ENCODE measurements around the gene TICRR. TPM values are rescaled to one million over a fixed set of nuclear protein-coding genes. Genes with fewer than 3 reads are reported as not detected.

The TICRR gene
- total RNA-seq, 1 donor from 2014 or later, result 1.7 TPM

DNA sequence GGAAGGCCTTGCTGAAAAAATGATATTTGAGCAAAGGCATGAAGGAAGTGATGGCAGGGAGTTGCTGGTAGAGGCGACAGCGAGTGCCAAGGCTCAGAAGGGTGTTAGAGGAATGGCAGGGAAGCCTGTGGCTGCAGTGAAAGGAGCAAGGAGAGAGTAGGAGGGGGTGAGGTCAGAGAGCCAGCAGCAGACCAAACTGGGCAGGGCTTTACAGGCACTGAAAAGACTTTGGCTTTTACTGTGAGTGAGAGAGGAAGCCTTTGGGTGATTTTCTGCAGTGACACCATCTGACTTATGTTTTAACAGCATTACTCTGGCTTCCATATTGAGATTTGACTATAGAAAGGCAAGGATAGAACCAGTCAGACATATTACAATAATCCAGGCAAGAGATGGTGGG is 11.4 kb downstream of the TICRR start:
- TF ChIP-seq, protein P1, sequence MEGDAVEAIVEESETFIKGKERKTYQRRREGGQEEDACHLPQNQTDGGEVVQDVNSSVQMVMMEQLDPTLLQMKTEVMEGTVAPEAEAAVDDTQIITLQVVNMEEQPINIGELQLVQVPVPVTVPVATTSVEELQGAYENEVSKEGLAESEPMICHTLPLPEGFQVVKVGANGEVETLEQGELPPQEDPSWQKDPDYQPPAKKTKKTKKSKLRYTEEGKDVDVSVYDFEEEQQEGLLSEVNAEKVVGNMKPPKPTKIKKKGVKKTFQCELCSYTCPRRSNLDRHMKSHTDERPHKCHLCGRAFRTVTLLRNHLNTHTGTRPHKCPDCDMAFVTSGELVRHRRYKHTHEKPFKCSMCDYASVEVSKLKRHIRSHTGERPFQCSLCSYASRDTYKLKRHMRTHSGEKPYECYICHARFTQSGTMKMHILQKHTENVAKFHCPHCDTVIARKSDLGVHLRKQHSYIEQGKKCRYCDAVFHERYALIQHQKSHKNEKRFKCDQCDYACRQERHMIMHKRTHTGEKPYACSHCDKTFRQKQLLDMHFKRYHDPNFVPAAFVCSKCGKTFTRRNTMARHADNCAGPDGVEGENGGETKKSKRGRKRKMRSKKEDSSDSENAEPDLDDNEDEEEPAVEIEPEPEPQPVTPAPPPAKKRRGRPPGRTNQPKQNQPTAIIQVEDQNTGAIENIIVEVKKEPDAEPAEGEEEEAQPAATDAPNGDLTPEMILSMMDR (IDR thresholded peaks at IDR 0.05; ENCODE audit: insufficient read depth, low read length, poor library complexity, severe bottlenecking), result no peak
- no peak for DNase-seq (ENCODE audit: low read depth)
- no peaks in the 10 kb centered on the region for H3K27me3 ChIP-seq (ENCODE audit: control insufficient read depth, insufficient read depth, low read length)
- no peak overlapping the region for H3K4me3 ChIP-seq (ENCODE audit: low read depth, low read length)
- H3K36me3 ChIP-seq (ENCODE audit: control insufficient read depth, insufficient read depth, low read length), result peaks cover 1% of the 10 kb centered on the region

DNA sequence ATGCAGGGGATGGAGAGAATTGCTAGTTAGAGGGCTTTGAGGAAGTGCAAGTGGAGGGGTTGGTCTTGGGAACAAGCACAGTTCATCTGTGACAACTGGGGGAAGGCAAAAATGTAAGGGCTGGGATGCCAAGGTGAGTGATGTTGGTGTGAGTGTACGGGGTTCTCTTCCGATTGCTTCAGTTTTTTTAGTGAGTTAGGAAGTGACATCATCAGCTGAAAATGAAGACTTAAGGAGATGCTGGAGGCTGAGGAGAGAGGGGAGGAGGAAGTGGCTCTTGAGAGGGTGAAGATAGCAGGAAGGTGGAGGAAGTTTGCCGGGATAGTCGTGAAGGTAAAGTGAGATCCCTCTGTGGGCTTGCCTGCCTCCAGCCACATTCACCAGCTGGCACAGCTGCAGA is 12.7 kb downstream of the TICRR start:
- DNase-seq (ENCODE audit: low read depth), result peak; percentile 21
- no peak overlapping the region for H3K4me3 ChIP-seq (ENCODE audit: low read depth, low read length)
- peaks cover 1% of the 10 kb centered on the region for H3K36me3 ChIP-seq (ENCODE audit: control insufficient read depth, insufficient read depth, low read length)
- TF ChIP-seq, protein P1 (IDR thresholded peaks at IDR 0.05; ENCODE audit: insufficient read depth, low read length, poor library complexity, severe bottlenecking), result no peak
- H3K27me3 ChIP-seq (ENCODE audit: control insufficient read depth, insufficient read depth, low read length), result no peaks in the 10 kb centered on the region

DNA sequence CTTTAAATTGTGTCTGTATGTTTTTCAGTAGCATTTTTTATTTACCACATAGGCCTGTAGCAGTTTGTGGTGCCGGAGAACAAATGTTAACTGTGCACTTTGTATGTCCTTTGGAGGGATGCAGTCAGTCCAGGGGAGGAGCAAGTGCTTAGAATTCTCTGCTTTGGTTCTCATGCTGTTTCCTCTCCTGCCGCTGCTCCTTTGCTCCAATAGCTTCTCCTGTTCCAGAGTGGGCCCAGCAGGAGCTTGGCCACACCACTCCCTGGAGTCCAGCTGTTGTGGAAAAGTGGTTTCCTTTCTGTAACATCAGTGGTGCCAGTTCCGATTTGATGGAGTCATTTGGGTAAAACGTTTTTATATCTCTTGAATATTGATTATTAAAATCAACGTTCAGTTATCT is 16.6 kb downstream of the TICRR start:
- Histone ChIP-seq H3K27me3 (ENCODE audit: control insufficient read depth, insufficient read depth, low read length) (no peaks in the 10 kb centered on the region), H3K4me3 (ENCODE audit: low read depth, low read length) (no peak overlapping the region), H3K36me3 (ENCODE audit: control insufficient read depth, insufficient read depth, low read length) (no peaks in the 10 kb centered on the region)
- TF ChIP-seq, protein P1 (IDR thresholded peaks at IDR 0.05; ENCODE audit: insufficient read depth, low read length, poor library complexity, severe bottlenecking), result no peak
- no peak for DNase-seq (ENCODE audit: low read depth)

DNA sequence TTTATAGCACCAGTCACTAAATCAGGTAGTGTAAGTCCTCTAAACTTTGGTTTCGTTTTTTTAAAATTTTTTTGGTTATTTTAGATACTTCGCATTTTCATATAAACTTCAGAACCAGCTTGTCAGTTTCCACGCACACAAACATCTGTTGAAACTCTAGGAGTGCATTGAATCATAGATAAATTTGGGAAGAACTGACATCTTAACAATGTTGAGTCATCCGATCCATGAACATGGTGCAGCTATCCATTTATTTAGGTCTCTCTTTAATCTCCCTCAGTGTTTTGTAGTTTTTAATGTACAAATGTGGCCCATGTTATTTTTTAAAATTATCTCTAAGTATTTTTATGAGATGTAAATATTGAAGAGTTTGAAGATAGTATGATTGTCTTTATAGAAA is 17.7 kb downstream of the TICRR start:
- no peak overlapping the region for H3K4me3 ChIP-seq (ENCODE audit: low read depth, low read length)
- H3K36me3 ChIP-seq (ENCODE audit: control insufficient read depth, insufficient read depth, low read length), result no peaks in the 10 kb centered on the region
- no peak for DNase-seq (ENCODE audit: low read depth)
- TF ChIP-seq, protein P1 (IDR thresholded peaks at IDR 0.05; ENCODE audit: insufficient read depth, low read length, poor library complexity, severe bottlenecking), result no peak
- no peaks in the 10 kb centered on the region for H3K27me3 ChIP-seq (ENCODE audit: control insufficient read depth, insufficient read depth, low read length)

DNA sequence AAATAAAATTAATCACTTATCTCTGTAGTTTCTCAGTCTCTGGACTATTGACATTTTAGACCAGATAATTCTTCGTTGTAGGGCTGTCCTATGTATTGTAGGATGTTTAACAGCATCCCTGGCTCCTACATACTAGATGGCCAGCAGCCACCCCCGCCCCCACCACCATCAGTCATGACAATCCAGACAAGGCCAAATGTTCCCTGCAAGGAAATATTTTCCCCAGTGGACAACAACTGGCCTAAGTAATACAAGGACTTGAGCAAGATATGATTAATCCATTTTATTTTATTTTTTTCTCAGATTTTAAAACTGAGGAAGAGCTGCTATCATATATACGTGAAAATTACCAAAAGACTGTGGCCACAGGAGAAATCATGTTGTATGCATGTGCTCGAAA is 23.8 kb downstream of the TICRR start:
- DNase-seq (ENCODE audit: low read depth), result no peak
- H3K4me3 ChIP-seq (ENCODE audit: low read depth, low read length), result no peak overlapping the region
- TF ChIP-seq, protein P1 (IDR thresholded peaks at IDR 0.05; ENCODE audit: insufficient read depth, low read length, poor library complexity, severe bottlenecking), result no peak
- H3K27me3 ChIP-seq (ENCODE audit: control insufficient read depth, insufficient read depth, low read length), result no peaks in the 10 kb centered on the region
- H3K36me3 ChIP-seq (ENCODE audit: control insufficient read depth, insufficient read depth, low read length), result peaks cover 2% of the 10 kb centered on the region

DNA sequence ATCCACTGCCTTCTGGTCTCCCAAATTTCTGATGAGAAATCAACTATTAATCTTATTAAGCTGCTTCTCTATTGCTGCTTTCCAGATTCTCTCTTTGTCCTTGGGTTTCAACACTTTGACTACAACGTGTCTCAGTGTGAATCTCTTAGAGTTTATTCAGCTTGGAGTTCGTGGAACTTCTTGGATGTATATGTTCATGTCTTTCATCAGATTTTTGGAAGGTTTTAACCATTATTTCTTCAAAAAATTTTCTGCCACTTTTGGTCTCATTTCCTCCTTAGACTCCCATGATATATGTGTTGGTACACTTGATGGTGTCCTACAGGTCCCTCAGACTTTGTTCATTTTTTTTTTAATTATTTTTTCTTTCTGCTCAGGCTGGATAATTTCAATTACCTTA is 36.0 kb downstream of the TICRR start:
- Histone ChIP-seq H3K36me3 (ENCODE audit: control insufficient read depth, insufficient read depth, low read length) (peaks cover 2% of the 10 kb centered on the region), H3K27me3 (ENCODE audit: control insufficient read depth, insufficient read depth, low read length) (no peaks in the 10 kb centered on the region), H3K4me3 (ENCODE audit: low read depth, low read length) (no peak overlapping the region)
- TF ChIP-seq, protein P1 (IDR thresholded peaks at IDR 0.05; ENCODE audit: insufficient read depth, low read length, poor library complexity, severe bottlenecking), result no peak
- no peak for DNase-seq (ENCODE audit: low read depth)
